H1 (cell line): Measurements from ENCODE around the gene CHST11. TPM values are rescaled to one million over a fixed set of nuclear protein-coding genes. Genes with fewer than 3 reads are reported as not detected.

ENCODE experiments used
- CTCF ChIA-PET: fragments of 300-600 bp; sonication (Branson Sonifier 250); formaldehyde crosslinking; loops from one replicate; lab custom pipeline; 2021; ENCODE audit not compliant: partially characterized antibody; lab: Charles Lee
- POLR2A ChIA-PET: fragments of 300-600 bp; sonication (Branson Sonifier 250); formaldehyde crosslinking; loops from one replicate; lab custom pipeline; 2021; ENCODE audit warnings: inconsistent platforms; ENCODE audit not compliant: partially characterized antibody; lab: Charles Lee
- DNase-seq, 2 experiments: peaks; one replicate each; pipeline versions ENCODE4 v3.0.0 to v3.0.0-alpha.2; 2010 to 2022; ENCODE audit warnings: low spot score in 2 of 2, low read depth in 1 of 2, mixed read lengths in 1 of 2
- FAIRE-seq: peaks from 2 replicates; lab custom pipeline; 2011; peaks lifted over from hg19 to GRCh38; lab: Jason Lieb, UNC
- H2AFZ ChIP-seq: 2 replicates; pipeline ENCODE4 v1.8.1; 2012; ENCODE audit warnings: low read length, inconsistent platforms
- H2AK5ac ChIP-seq: 2 replicates; pipeline ENCODE4 v1.6.1; 2013; ENCODE audit warnings: low read depth, low read length
- H2BK120ac ChIP-seq: replicated peaks from 2 replicates; pipeline ENCODE3; 2013; ENCODE audit warnings: low read depth, low read length, inconsistent platforms
- H2BK12ac ChIP-seq: 2 replicates; pipeline ENCODE4 v1.6.1; 2013; ENCODE audit warnings: low read depth, low read length
- H2BK15ac ChIP-seq: 2 replicates; pipeline ENCODE4 v1.6.1; 2013; ENCODE audit warnings: low read length
- H2BK20ac ChIP-seq: 2 replicates; pipeline ENCODE4 v1.6.1; 2013; ENCODE audit warnings: low read length
- H2BK5ac ChIP-seq: 2 replicates; pipeline ENCODE4 v1.6.1; 2013; ENCODE audit warnings: low read depth, low read length
- H3K14ac ChIP-seq: 2 replicates; pipeline ENCODE4 v1.6.1; 2013; ENCODE audit warnings: inconsistent platforms; ENCODE audit not compliant: insufficient read length
- H3K18ac ChIP-seq: 2 replicates; pipeline ENCODE4 v1.6.1; 2013; ENCODE audit warnings: low read length; ENCODE audit errors: extremely low read depth
- H3K23ac ChIP-seq: 2 replicates; pipeline ENCODE4 v1.6.1; 2013; ENCODE audit warnings: inconsistent platforms; ENCODE audit not compliant: insufficient read length
- H3K23me2 ChIP-seq: 2 replicates; pipeline ENCODE4 v1.6.1; 2013; ENCODE audit warnings: low read depth, low read length
- H3K27ac ChIP-seq: 2 replicates; pipeline ENCODE4 v1.6.1; 2011; ENCODE audit warnings: low read depth, low read length, inconsistent platforms
- H3K27me3 ChIP-seq, 4 experiments: replicated peaks in 1 of 4; 1 replicate in 1 of 4; 2 replicates in 3 of 4; pipeline versions ENCODE4 v1.6.1 to v1.8.1; 2011 to 2013; ENCODE audit warnings: low read length in 3 of 4, mild to moderate bottlenecking in 3 of 4, inconsistent platforms in 2 of 4, mixed read lengths in 2 of 4, moderate library complexity in 1 of 4; ENCODE audit not compliant: control insufficient read depth in 3 of 4, insufficient read depth in 3 of 4; ENCODE audit errors: extremely low read depth in 1 of 4
- H3K36me3 ChIP-seq, 4 experiments: 2 replicates each; pipeline versions ENCODE4 v1.6.1 to v1.8.1; 2011 to 2013; ENCODE audit warnings: mild to moderate bottlenecking in 4 of 4, low read length in 3 of 4, moderate library complexity in 2 of 4, control low read depth in 1 of 4, inconsistent platforms in 1 of 4; ENCODE audit not compliant: insufficient read depth in 4 of 4, control insufficient read depth in 2 of 4
- H3K4ac ChIP-seq: replicated peaks from 2 replicates; pipeline ENCODE3; 2013; ENCODE audit warnings: low read length, low read depth, mixed read lengths, inconsistent platforms; ENCODE audit not compliant: insufficient read length
- H3K4me1 ChIP-seq, 4 experiments: replicated peaks in 1 of 4; 1 replicate in 1 of 4; 2 replicates in 3 of 4; pipeline versions ENCODE4 v1.6.1 to v1.8.1; 2011 to 2013; ENCODE audit warnings: low read length in 3 of 4, inconsistent platforms in 2 of 4, mixed read lengths in 1 of 4; ENCODE audit not compliant: insufficient read depth in 4 of 4, control insufficient read depth in 3 of 4
- H3K4me2 ChIP-seq, 2 experiments: 2 replicates each; pipeline versions ENCODE4 v1.6.1 to v1.8.1; 2011 to 2013; ENCODE audit warnings: low read depth in 2 of 2, low read length in 2 of 2, control low read depth in 1 of 2, inconsistent platforms in 1 of 2, mild to moderate bottlenecking in 1 of 2; ENCODE audit not compliant: insufficient read depth in 1 of 2
- H3K4me3 ChIP-seq, 4 experiments: fragments of 200-600, 300-600 bp in 1 of 4; sonication (generic), shearing (Covaris generic), sonication (Bioruptor Twin) in 1 of 4; 2 replicates each; pipeline versions ENCODE4 v1.5.1 to v1.8.1; 2011 to 2016; ENCODE audit warnings: low read length in 4 of 4, low read depth in 3 of 4, control low read depth in 2 of 4, inconsistent platforms in 2 of 4, mild to moderate bottlenecking in 2 of 4, mixed read lengths in 1 of 4, moderate library complexity in 1 of 4; ENCODE audit not compliant: insufficient read depth in 2 of 4; ENCODE audit errors: extremely low read depth in 1 of 4
- H3K56ac ChIP-seq: replicated peaks from 2 replicates; pipeline ENCODE3; 2013; ENCODE audit warnings: low read depth, mild to moderate bottlenecking, mixed read lengths, low read length, inconsistent platforms; ENCODE audit not compliant: insufficient read length
- H3K79me1 ChIP-seq: 2 replicates; pipeline ENCODE4 v1.6.1; 2013; ENCODE audit warnings: low read depth, low read length, control low read depth
- H3K79me2 ChIP-seq, 2 experiments: 2 replicates each; pipeline versions ENCODE4 v1.6.1 to v1.8.1; 2012 to 2013; ENCODE audit warnings: low read length in 2 of 2, mild to moderate bottlenecking in 2 of 2, inconsistent platforms in 1 of 2; ENCODE audit not compliant: insufficient read depth in 2 of 2, control insufficient read depth in 1 of 2
- H3K9ac ChIP-seq, 4 experiments: replicated peaks in 1 of 4; 1 replicate in 1 of 4; 2 replicates in 3 of 4; pipeline versions ENCODE4 v1.6.1 to v1.8.1; 2011 to 2013; ENCODE audit warnings: low read depth in 3 of 4, low read length in 3 of 4, control low read depth in 2 of 4, mild to moderate bottlenecking in 2 of 4, moderate library complexity in 2 of 4, inconsistent platforms in 1 of 4; ENCODE audit errors: extremely low read depth in 1 of 4
- H3K9me3 ChIP-seq, 2 experiments: 2 replicates each; pipeline versions ENCODE4 v1.6.1 to v1.8.1; 2012 to 2013; ENCODE audit warnings: mild to moderate bottlenecking in 2 of 2, moderate library complexity in 2 of 2, control low read depth in 1 of 2, inconsistent platforms in 1 of 2, low read depth in 1 of 2, low read length in 1 of 2, mixed read lengths in 1 of 2; ENCODE audit not compliant: insufficient read depth in 2 of 2
- H4K20me1 ChIP-seq, 2 experiments: replicated peaks in 1 of 2; 2 replicates each; pipeline versions ENCODE3 to v1.8.1; 2011 to 2013; ENCODE audit warnings: inconsistent platforms in 2 of 2, low read length in 2 of 2, mild to moderate bottlenecking in 1 of 2; ENCODE audit not compliant: insufficient read depth in 2 of 2, control insufficient read depth in 1 of 2
- H4K5ac ChIP-seq: 2 replicates; pipeline ENCODE4 v1.6.1; 2013; ENCODE audit warnings: low read length, low read depth, mixed read lengths, inconsistent platforms; ENCODE audit not compliant: insufficient read length
- H4K8ac ChIP-seq: 2 replicates; pipeline ENCODE4 v1.8.0; 2013; ENCODE audit warnings: mild to moderate bottlenecking, moderate library complexity, low read length, inconsistent platforms; ENCODE audit not compliant: insufficient read depth; ENCODE audit errors: extremely low read depth
- H4K91ac ChIP-seq: replicated peaks from 2 replicates; pipeline ENCODE3; 2013; ENCODE audit warnings: low read length, mixed read lengths, inconsistent platforms; ENCODE audit not compliant: insufficient read length
- ASH2L ChIP-seq: fragments of 200-600, 300-600 bp; sonication (generic); IDR thresholded peaks from one replicate; pipeline ENCODE4 v1.7.1; 2017; ENCODE audit warnings: low read length
- BRCA1 ChIP-seq: IDR thresholded peaks from 2 replicates; pipeline ENCODE4 v1.6.1; 2012; ENCODE audit warnings: low read depth, low read length, improper control_type of control experiment
- CEBPB ChIP-seq: IDR thresholded peaks from 2 replicates; pipeline ENCODE4 v1.6.1; 2012; ENCODE audit warnings: low read depth, low read length
- CHD2 ChIP-seq: IDR thresholded peaks from 2 replicates; pipeline ENCODE4 v1.6.1; 2012; ENCODE audit warnings: low read length, improper control_type of control experiment
- EGR1 ChIP-seq: IDR thresholded peaks from 2 replicates; pipeline ENCODE4 v1.6.1; 2011; ENCODE audit warnings: low read depth, low read length, borderline replicate concordance
- HDAC2 ChIP-seq, 2 experiments: fragments of 300-600 bp in 1 of 2; sonication (generic) in 1 of 2; IDR thresholded peaks; 2 replicates each; pipeline ENCODE4 v1.6.1; 2011 to 2012; ENCODE audit warnings: low read depth in 2 of 2, low read length in 2 of 2, mild to moderate bottlenecking in 2 of 2, moderate library complexity in 2 of 2, borderline replicate concordance in 1 of 2, inconsistent platforms in 1 of 2
- JUND ChIP-seq: IDR thresholded peaks from 2 replicates; pipeline ENCODE4 v1.6.1; 2011; ENCODE audit warnings: mild to moderate bottlenecking, improper control_type of control experiment, low read length
- KDM1A ChIP-seq: fragments of 200-600, 300-600 bp; sonication (generic); IDR thresholded peaks from 2 replicates; pipeline ENCODE4 v1.7.1; 2016; ENCODE audit warnings: mild to moderate bottlenecking, low read length, borderline replicate concordance
- KDM5A ChIP-seq: fragments of 200-600 bp; IDR thresholded peaks from 2 replicates; pipeline ENCODE4 v1.7.1; 2012; ENCODE audit warnings: mild to moderate bottlenecking, low read length, inconsistent platforms, mixed read lengths
- SIRT6 ChIP-seq: IDR thresholded peaks from one replicate; pipeline ENCODE4 v1.7.1; 2012; ENCODE audit warnings: low read length, inconsistent platforms
- SRF ChIP-seq: IDR thresholded peaks from 2 replicates; pipeline ENCODE4 v1.6.1; 2011; ENCODE audit warnings: mild to moderate bottlenecking, low read depth, low read length, moderate library complexity
- WGBS, 2 experiments: shearing (Covaris generic) in 1 of 2; methylation state at CpG; one replicate each; pipeline versions ENCODE4 v1.1.6 to v1.1.7; 2013 to 2015; ENCODE audit warnings: low lambda C conversion rate in 2 of 2, mixed read lengths in 2 of 2, inconsistent platforms in 1 of 2, low coverage in 1 of 2, missing lambda C conversion rate in 1 of 2; ENCODE audit not compliant: insufficient replicate concordance in 2 of 2, insufficient coverage in 1 of 2, insufficient read length in 1 of 2; ENCODE audit errors: extremely low coverage in 1 of 2, missing lambda C conversion rate in 1 of 2; 5-methylcytosine and 5-hydroxymethylcytosine counted together
- polyA plus RNA-seq, 7 experiments: library from polyadenylated mRNA; depleted of rRNA in 3 of 7; stranded (reverse) in 5 of 7; unstranded in 2 of 7; fragments of >200 nt in 5 of 7; fragments of 200-250 nt in 2 of 7; gene quantifications; 1 replicate in 5 of 7; 2 replicates in 1 of 7; 4 replicates in 1 of 7; pipeline versions ENCODE4 v1.2.1 to v1.2.3, GENCODE V29; 2011 to 2013; ENCODE audit warnings: missing spikeins in 2 of 7, mixed read lengths in 2 of 7
- total RNA-seq: library from RNA; stranded (reverse); fragmentation: NEBNext Ultra II Directional; extraction: Animal tissue kit (Norgen Biotek cat#: 25700); gene quantifications from 2 replicates; pipeline ENCODE4 v1.2.1, GENCODE V29; 2021
- TF ChIP-seq, protein P1 (sequence below): IDR thresholded peaks from 2 replicates; pipeline ENCODE4 v1.6.1; 2012; ENCODE audit warnings: low read length, inconsistent platforms
- TF ChIP-seq, protein P2 (sequence below): IDR thresholded peaks from 2 replicates; pipeline ENCODE4 v1.6.1; 2011; ENCODE audit warnings: low read depth, mild to moderate bottlenecking, low read length; ENCODE audit not compliant: insufficient read depth

CHST11 gene
- total and polyA plus RNA-seq, 2 of the 8 experiments (the other 6 are each of a cell fraction or from before 2014, with no cell fraction given), result 14.4 to 20.8 TPM

DNA sequence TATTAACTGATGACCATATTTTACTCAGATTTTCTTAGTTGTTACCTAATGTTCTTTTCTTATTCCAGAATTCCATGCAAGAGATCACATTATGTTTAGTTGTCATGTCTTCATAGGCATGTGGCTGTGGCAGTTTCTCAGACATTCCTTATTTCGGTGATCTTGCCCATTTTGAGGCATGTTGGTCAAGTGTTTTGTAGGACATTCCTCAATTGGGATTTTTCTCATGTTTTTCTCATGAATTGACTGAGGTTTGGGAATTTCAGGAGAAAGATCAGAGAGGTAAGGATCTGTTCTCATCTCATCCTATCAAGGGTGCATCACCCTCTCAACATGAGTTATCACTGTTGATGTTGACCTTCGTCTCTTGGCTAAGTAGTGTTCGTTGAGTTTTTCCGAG, 81.3 kb downstream of the CHST11 start:
- no peak overlapping the region for H2BK15ac ChIP-seq
- no peaks in the 10 kb centered on the region for H3K23me2 ChIP-seq
- H3K4me3 ChIP-seq, result no peak overlapping the region
- no peak overlapping the region for H3K4me2 ChIP-seq
- H3K18ac ChIP-seq, result no peak overlapping the region
- no peak overlapping the region for H3K14ac ChIP-seq
- no peak overlapping the region for H3K27ac ChIP-seq
- no peak overlapping the region for H3K23ac ChIP-seq
- H4K8ac ChIP-seq, result no peak overlapping the region
- peaks cover 0 to 6% of the 10 kb centered on the region in 2 experiments for H4K20me1 ChIP-seq
- H3K4ac ChIP-seq, result no peak overlapping the region
- DNase-seq (no peak), FAIRE-seq (no peak)
- H3K27me3 ChIP-seq, result no peaks in the 10 kb centered on the region
- CTCF ChIA-PET, result no interaction called here
- H3K9me3 ChIP-seq, result no peaks in the 10 kb centered on the region
- peaks cover 2% of the 10 kb centered on the region for H3K79me1 ChIP-seq
- no peak overlapping the region for H2BK5ac ChIP-seq
- H3K9ac ChIP-seq, result no peak overlapping the region
- H4K5ac ChIP-seq, result no peak overlapping the region
- WGBS, 2 experiments, result 84% methylated on average over 4 of the region's 4 CpGs; no CpG with 5 or more reads in 1 of the 2 experiments
- no peaks in the 10 kb centered on the region for H3K36me3 ChIP-seq
- no peak overlapping the region for H2BK120ac ChIP-seq
- peaks cover 2 to 18% (median 8%) of the 10 kb centered on the region in 4 experiments; a peak in 5 of 7 replicates for H3K4me1 ChIP-seq
- H2AK5ac ChIP-seq, result no peak overlapping the region
- H3K79me2 ChIP-seq, result peaks cover 0 to 3% of the 10 kb centered on the region in 2 experiments; a peak in 1 of 4 replicates
- no peak overlapping the region for H3K56ac ChIP-seq
- H2AFZ ChIP-seq, result no peak overlapping the region
- no peak overlapping the region for H4K91ac ChIP-seq
- H2BK20ac ChIP-seq, result no peak overlapping the region
- POLR2A ChIA-PET, result no interaction called here
- H2BK12ac ChIP-seq, result no peak overlapping the region
- TF ChIP-seq, protein P1, sequence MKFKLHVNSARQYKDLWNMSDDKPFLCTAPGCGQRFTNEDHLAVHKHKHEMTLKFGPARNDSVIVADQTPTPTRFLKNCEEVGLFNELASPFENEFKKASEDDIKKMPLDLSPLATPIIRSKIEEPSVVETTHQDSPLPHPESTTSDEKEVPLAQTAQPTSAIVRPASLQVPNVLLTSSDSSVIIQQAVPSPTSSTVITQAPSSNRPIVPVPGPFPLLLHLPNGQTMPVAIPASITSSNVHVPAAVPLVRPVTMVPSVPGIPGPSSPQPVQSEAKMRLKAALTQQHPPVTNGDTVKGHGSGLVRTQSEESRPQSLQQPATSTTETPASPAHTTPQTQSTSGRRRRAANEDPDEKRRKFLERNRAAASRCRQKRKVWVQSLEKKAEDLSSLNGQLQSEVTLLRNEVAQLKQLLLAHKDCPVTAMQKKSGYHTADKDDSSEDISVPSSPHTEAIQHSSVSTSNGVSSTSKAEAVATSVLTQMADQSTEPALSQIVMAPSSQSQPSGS, result no peak
- no peak for TF ChIP-seq KDM1A
- no peak for TF ChIP-seq CEBPB
- TF ChIP-seq ASH2L, result no peak
- TF ChIP-seq SIRT6, result no peak
- TF ChIP-seq JUND, result no peak
- no peak for TF ChIP-seq KDM5A
- no peak for TF ChIP-seq EGR1
- no peak for TF ChIP-seq BRCA1
- no peak for TF ChIP-seq HDAC2 (IDR thresholded peaks at IDR 0.05; ENCODE audit: borderline replicate concordance in 1 of 2, low read depth in 2 of 2, low read length in 2 of 2)
- no peak for TF ChIP-seq CHD2
- TF ChIP-seq SRF, result no peak
- TF ChIP-seq, protein P2, sequence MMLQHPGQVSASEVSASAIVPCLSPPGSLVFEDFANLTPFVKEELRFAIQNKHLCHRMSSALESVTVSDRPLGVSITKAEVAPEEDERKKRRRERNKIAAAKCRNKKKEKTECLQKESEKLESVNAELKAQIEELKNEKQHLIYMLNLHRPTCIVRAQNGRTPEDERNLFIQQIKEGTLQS, result no peak
